Measurements from ENCODE around the gene SKIC2. TPM values are rescaled to one million over a fixed set of nuclear protein-coding genes. Genes with fewer than 3 reads are reported as not detected.
"Not testable (repeated sequence)": the region's sequence is repeated elsewhere in the genome, so short reads cannot be mapped to it uniquely, and the experiment has no call there.

Gene SKIC2
- total RNA-seq, 1 experiment from 2014 or later = 182 TPM

GRCh38 chr6:31972709-31973350 is 13.9 kb downstream of the SKIC2 start:
- H3K9me3 Mint-ChIP-seq (ENCODE audit: low read depth, unreplicated experiment) = no peaks in the 10 kb centered on the region
- CTCF ChIA-PET = interaction anchor here (0.6 to 1.8 kb wide), 3 partner anchors 70 to 1067 kb away, joined by 4 to 5 read pairs (median 4); partner anchors contain the start of gene ZBTB12
- intact Hi-C loops (cut with micrococcal nuclease; ENCODE audit: unreplicated experiment) = no loop called here
- peak overlapping the region; percentile 98 for H3K27ac Mint-ChIP-seq (ENCODE audit: unreplicated experiment)
- H3K4me3 Mint-ChIP-seq (ENCODE audit: low read depth, unreplicated experiment) = peak overlapping the region; percentile 86
- H3K4me1 Mint-ChIP-seq (ENCODE audit: low read depth, unreplicated experiment) = peaks cover 27% of the 10 kb centered on the region
- no peaks in the 10 kb centered on the region for H3K27me3 Mint-ChIP-seq (ENCODE audit: unreplicated experiment)
- H3K36me3 Mint-ChIP-seq (ENCODE audit: insufficient read depth, unreplicated experiment) = peaks cover 72% of the 10 kb centered on the region
- TSS peak; percentile 67 for BruUV-seq (replicated peaks)
- no peak for DNase-seq
- TF ChIP-seq CTCF (IDR thresholded peaks at IDR 0.05; ENCODE audit: unreplicated experiment) = no peak

GRCh38 chr6:31976065-31976464 is 17.1 kb downstream of the SKIC2 start:
- H3K9me3 Mint-ChIP-seq (ENCODE audit: low read depth, unreplicated experiment); BruUV-seq (replicated peaks); intact Hi-C loops (cut with micrococcal nuclease; ENCODE audit: unreplicated experiment); H3K4me3 Mint-ChIP-seq (ENCODE audit: low read depth, unreplicated experiment); DNase-seq; H3K27me3 Mint-ChIP-seq (ENCODE audit: unreplicated experiment); H3K27ac Mint-ChIP-seq (ENCODE audit: unreplicated experiment): not testable (repeated sequence)
- CTCF ChIA-PET = interaction anchor here (0.7 kb wide), 1 partner anchor 17 kb away, joined by 14 read pairs; the partner anchor contains the start of gene SKIC2
- Mint-ChIP-seq H3K36me3 (ENCODE audit: insufficient read depth, unreplicated experiment) (peaks cover 52% of the 10 kb centered on the region), H3K4me1 (ENCODE audit: low read depth, unreplicated experiment) (peaks cover 16% of the 10 kb centered on the region)

- intact Hi-C loops (cut with micrococcal nuclease; ENCODE audit: unreplicated experiment) = no loop called here
- Mint-ChIP-seq H3K4me3 (ENCODE audit: low read depth, unreplicated experiment) (no peak overlapping the region), H3K36me3 (ENCODE audit: insufficient read depth, unreplicated experiment) (peaks cover 34% of the 10 kb centered on the region), H3K27me3 (ENCODE audit: unreplicated experiment) (no peaks in the 10 kb centered on the region), H3K4me1 (ENCODE audit: low read depth, unreplicated experiment) (peaks cover 11% of the 10 kb centered on the region), H3K27ac (ENCODE audit: unreplicated experiment) (no peak overlapping the region), H3K9me3 (ENCODE audit: low read depth, unreplicated experiment) (no peaks in the 10 kb centered on the region)
- BruUV-seq (replicated peaks) = no TSS peak
- no peak for TF ChIP-seq CTCF (IDR thresholded peaks at IDR 0.05; ENCODE audit: unreplicated experiment)
- no peak for DNase-seq
- CTCF ChIA-PET = no interaction called here
These were observed 18.9 kb downstream of the SKIC2 start for GRCh38 chr6:31977816-31978431.

GRCh38 chr6:31978831-31979230 is 19.9 kb downstream of the SKIC2 start:
- Mint-ChIP-seq H3K36me3 (ENCODE audit: insufficient read depth, unreplicated experiment) (peaks cover 25% of the 10 kb centered on the region), H3K9me3 (ENCODE audit: low read depth, unreplicated experiment) (no peaks in the 10 kb centered on the region), H3K4me1 (ENCODE audit: low read depth, unreplicated experiment) (peaks cover 2% of the 10 kb centered on the region), H3K4me3 (ENCODE audit: low read depth, unreplicated experiment) (no peak overlapping the region), H3K27me3 (ENCODE audit: unreplicated experiment) (no peaks in the 10 kb centered on the region), H3K27ac (ENCODE audit: unreplicated experiment) (no peak overlapping the region)
- intact Hi-C loops (cut with micrococcal nuclease; ENCODE audit: unreplicated experiment) = no loop called here
- no peak for DNase-seq
- CTCF ChIA-PET = no interaction called here
- BruUV-seq (replicated peaks) = no TSS peak
- TF ChIP-seq CTCF (IDR thresholded peaks at IDR 0.05; ENCODE audit: unreplicated experiment) = no peak
